HEK293 (cell line): ENCODE data around the gene CISD2.
"Not testable (repeated sequence)": the region's sequence is repeated elsewhere in the genome, so short reads cannot be mapped to it uniquely, and the experiment has no call there.

ENCODE experiments used
- ELK4 ChIP-seq: IDR thresholded peaks from 2 replicates; pipeline ENCODE4 v1.6.1; 2011; ENCODE audit warnings: mild to moderate bottlenecking, low read depth, low read length, borderline replicate concordance
- KLF16 ChIP-seq: fragments of 450-650 bp; formaldehyde crosslinking; IDR thresholded peaks from 2 replicates; pipeline ENCODE4 v1.5.1; 2017; ENCODE audit warnings: missing biosample characterization, missing genetic modification characterization
- SCRT1 ChIP-seq: fragments of 450-650 bp; formaldehyde crosslinking; IDR thresholded peaks from 2 replicates; pipeline ENCODE4 v1.5.1; 2016; ENCODE audit warnings: missing biosample characterization, missing genetic modification characterization, borderline replicate concordance
- ZNF174 ChIP-seq: fragments of 450-650 bp; formaldehyde crosslinking; IDR thresholded peaks from 2 replicates; pipeline ENCODE4 v1.5.0; 2017; ENCODE audit warnings: missing biosample characterization, mild to moderate bottlenecking, missing genetic modification characterization
- ZNF311 ChIP-seq: fragments of 450-650 bp; formaldehyde crosslinking; IDR thresholded peaks from 2 replicates; pipeline ENCODE4 v1.5.1; 2017; ENCODE audit warnings: missing biosample characterization, missing genetic modification characterization, borderline replicate concordance
- ZNF394 ChIP-seq: fragments of 450-650 bp; formaldehyde crosslinking; IDR thresholded peaks from 2 replicates; pipeline ENCODE4 v1.5.1; 2016; ENCODE audit warnings: missing biosample characterization, missing genetic modification characterization, mild to moderate bottlenecking, moderate library complexity, borderline replicate concordance
- ZNF510 ChIP-seq: fragments of 450-650 bp; formaldehyde crosslinking; IDR thresholded peaks from 2 replicates; pipeline ENCODE4 v1.5.1; 2018; ENCODE audit warnings: mild to moderate bottlenecking, missing genetic modification characterization, missing biosample characterization; ENCODE audit not compliant: insufficient replicate concordance
- ZNF747 ChIP-seq: fragments of 450-650 bp; formaldehyde crosslinking; IDR thresholded peaks from 2 replicates; pipeline ENCODE4 v1.5.1; 2016; ENCODE audit warnings: missing biosample characterization, missing genetic modification characterization
- ZNF768 ChIP-seq: fragments of 450-650 bp; formaldehyde crosslinking; IDR thresholded peaks from 2 replicates; pipeline ENCODE4 v1.5.1; 2018; ENCODE audit warnings: missing biosample characterization, mild to moderate bottlenecking, missing genetic modification characterization
- ZNF785 ChIP-seq: fragments of 450-650 bp; formaldehyde crosslinking; IDR thresholded peaks from 2 replicates; pipeline ENCODE4 v1.5.1; 2016; ENCODE audit warnings: missing biosample characterization, missing genetic modification characterization
- ZNF843 ChIP-seq: fragments of 450-650 bp; formaldehyde crosslinking; IDR thresholded peaks from 2 replicates; pipeline ENCODE4 v1.5.1; 2016; ENCODE audit warnings: missing biosample characterization, missing genetic modification characterization
- TF ChIP-seq, protein P1 (sequence below): fragments of 450-650 bp; formaldehyde crosslinking; IDR thresholded peaks from 2 replicates; pipeline ENCODE4 v1.5.1; 2016; ENCODE audit warnings: missing biosample characterization, missing genetic modification characterization
- TF ChIP-seq, protein P2 (sequence below): fragments of 450-650 bp; formaldehyde crosslinking; IDR thresholded peaks from 2 replicates; pipeline ENCODE4 v1.5.1; 2016; ENCODE audit warnings: missing biosample characterization, missing genetic modification characterization
- TF ChIP-seq, protein P3 (sequence below): fragments of 450-650 bp; formaldehyde crosslinking; IDR thresholded peaks from 2 replicates; pipeline ENCODE4 v1.5.1; 2017; ENCODE audit warnings: missing biosample characterization, missing genetic modification characterization

DNA sequence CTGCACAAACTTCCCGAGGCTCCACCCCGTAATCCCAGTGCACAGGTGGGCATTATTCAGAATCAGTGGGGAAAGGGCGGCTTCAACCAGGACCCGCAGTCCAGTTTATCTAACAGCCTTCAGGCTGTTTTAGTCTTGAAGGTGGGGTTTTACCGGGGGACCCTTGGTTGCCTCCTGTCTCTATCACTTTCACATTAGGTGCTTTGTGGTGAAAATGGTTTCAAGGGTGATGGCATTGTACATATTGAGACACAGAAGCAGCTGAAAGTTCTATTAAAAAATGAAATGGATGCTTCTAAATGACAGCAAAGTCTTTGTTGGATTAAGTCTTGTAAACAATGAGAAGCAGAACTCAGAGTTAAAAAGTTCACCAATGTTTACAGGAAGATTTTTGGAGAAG lies 27.8 kb downstream of the CISD2 start:
- TF ChIP-seq, protein P1, sequence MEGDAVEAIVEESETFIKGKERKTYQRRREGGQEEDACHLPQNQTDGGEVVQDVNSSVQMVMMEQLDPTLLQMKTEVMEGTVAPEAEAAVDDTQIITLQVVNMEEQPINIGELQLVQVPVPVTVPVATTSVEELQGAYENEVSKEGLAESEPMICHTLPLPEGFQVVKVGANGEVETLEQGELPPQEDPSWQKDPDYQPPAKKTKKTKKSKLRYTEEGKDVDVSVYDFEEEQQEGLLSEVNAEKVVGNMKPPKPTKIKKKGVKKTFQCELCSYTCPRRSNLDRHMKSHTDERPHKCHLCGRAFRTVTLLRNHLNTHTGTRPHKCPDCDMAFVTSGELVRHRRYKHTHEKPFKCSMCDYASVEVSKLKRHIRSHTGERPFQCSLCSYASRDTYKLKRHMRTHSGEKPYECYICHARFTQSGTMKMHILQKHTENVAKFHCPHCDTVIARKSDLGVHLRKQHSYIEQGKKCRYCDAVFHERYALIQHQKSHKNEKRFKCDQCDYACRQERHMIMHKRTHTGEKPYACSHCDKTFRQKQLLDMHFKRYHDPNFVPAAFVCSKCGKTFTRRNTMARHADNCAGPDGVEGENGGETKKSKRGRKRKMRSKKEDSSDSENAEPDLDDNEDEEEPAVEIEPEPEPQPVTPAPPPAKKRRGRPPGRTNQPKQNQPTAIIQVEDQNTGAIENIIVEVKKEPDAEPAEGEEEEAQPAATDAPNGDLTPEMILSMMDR, result not testable (repeated sequence)
- TF ChIP-seq, protein P2, sequence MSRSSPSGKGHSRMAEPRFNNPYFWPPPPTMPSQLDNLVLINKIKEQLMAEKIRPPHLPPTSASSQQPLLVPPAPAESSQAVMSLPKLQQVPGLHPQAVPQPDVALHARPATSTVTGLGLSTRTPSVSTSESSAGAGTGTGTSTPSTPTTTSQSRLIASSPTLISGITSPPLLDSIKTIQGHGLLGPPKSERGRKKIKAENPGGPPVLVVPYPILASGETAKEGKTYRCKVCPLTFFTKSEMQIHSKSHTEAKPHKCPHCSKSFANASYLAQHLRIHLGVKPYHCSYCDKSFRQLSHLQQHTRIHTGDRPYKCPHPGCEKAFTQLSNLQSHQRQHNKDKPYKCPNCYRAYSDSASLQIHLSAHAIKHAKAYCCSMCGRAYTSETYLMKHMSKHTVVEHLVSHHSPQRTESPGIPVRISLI, result not testable (repeated sequence)
- TF ChIP-seq ZNF768 (tag by site-specific recombination); ZNF311 (tag by site-specific recombination); ZNF510 (tag by site-specific recombination); ZNF843 (tag by site-specific recombination); ZNF394 (tag by site-specific recombination); ZNF747 (tag by site-specific recombination); ZNF785 (tag by site-specific recombination); SCRT1 (tag by site-specific recombination); ELK4; KLF16 (tag by site-specific recombination); ZNF174 (tag by site-specific recombination): not testable (repeated sequence)
- TF ChIP-seq, protein P3, sequence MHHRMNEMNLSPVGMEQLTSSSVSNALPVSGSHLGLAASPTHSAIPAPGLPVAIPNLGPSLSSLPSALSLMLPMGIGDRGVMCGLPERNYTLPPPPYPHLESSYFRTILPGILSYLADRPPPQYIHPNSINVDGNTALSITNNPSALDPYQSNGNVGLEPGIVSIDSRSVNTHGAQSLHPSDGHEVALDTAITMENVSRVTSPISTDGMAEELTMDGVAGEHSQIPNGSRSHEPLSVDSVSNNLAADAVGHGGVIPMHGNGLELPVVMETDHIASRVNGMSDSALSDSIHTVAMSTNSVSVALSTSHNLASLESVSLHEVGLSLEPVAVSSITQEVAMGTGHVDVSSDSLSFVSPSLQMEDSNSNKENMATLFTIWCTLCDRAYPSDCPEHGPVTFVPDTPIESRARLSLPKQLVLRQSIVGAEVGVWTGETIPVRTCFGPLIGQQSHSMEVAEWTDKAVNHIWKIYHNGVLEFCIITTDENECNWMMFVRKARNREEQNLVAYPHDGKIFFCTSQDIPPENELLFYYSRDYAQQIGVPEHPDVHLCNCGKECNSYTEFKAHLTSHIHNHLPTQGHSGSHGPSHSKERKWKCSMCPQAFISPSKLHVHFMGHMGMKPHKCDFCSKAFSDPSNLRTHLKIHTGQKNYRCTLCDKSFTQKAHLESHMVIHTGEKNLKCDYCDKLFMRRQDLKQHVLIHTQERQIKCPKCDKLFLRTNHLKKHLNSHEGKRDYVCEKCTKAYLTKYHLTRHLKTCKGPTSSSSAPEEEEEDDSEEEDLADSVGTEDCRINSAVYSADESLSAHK (tag by site-specific recombination), result not testable (repeated sequence)
